Endothelial cell (in vitro differentiated cells): Measurements from ENCODE around the gene CSGALNACT2. TPM values are rescaled to one million over a fixed set of nuclear protein-coding genes. Genes with fewer than 3 reads are reported as not detected.

Source experiments
- DNase-seq: peaks from one replicate; pipeline ENCODE4 v3.0.0; 2021; ENCODE audit warnings: low spot score
- H3K27ac Mint-ChIP-seq: one replicate; pipeline ENCODE4 v1.8.0; 2021; ENCODE audit warnings: mixed read lengths, inconsistent platforms; ENCODE audit not compliant: unreplicated experiment
- H3K27me3 Mint-ChIP-seq: one replicate; pipeline ENCODE4 v1.8.0; 2021; ENCODE audit warnings: mild to moderate bottlenecking, moderate library complexity, mixed read lengths, inconsistent platforms; ENCODE audit not compliant: unreplicated experiment
- H3K36me3 Mint-ChIP-seq: one replicate; pipeline ENCODE4 v1.8.0; 2021; ENCODE audit warnings: mild to moderate bottlenecking, low read depth, mixed read lengths, inconsistent platforms; ENCODE audit not compliant: unreplicated experiment
- H3K4me1 Mint-ChIP-seq: one replicate; pipeline ENCODE4 v1.8.0; 2021; ENCODE audit warnings: mild to moderate bottlenecking, mixed read lengths, inconsistent platforms; ENCODE audit not compliant: unreplicated experiment
- H3K4me3 Mint-ChIP-seq: one replicate; pipeline ENCODE4 v1.8.0; 2021; ENCODE audit warnings: mild to moderate bottlenecking, mixed read lengths, inconsistent platforms; ENCODE audit not compliant: unreplicated experiment
- H3K9me3 Mint-ChIP-seq: one replicate; pipeline ENCODE4 v1.8.0; 2021; ENCODE audit warnings: mixed read lengths, inconsistent platforms; ENCODE audit not compliant: unreplicated experiment
- CTCF ChIP-seq: fragments of 200-600 bp; sonication (generic); IDR thresholded peaks from one replicate; pipeline ENCODE4 v1.5.0; 2021; ENCODE audit warnings: antibody characterized with exemption; ENCODE audit not compliant: unreplicated experiment
- total RNA-seq: library from RNA; stranded (reverse); fragmentation: NEBNext Ultra II Directional; extraction: Animal tissue kit (Norgen Biotek cat#: 25700); gene quantifications from one replicate; pipeline ENCODE4 v1.2.1, GENCODE V29; 2021; ENCODE audit not compliant: unreplicated experiment

Gene CSGALNACT2
- total RNA-seq, 1 donor from 2014 or later = 3.8 TPM

- no peak for DNase-seq
- H3K9me3 Mint-ChIP-seq = no peaks in the 10 kb centered on the region
- no peaks in the 10 kb centered on the region for H3K4me1 Mint-ChIP-seq
- no peak overlapping the region for H3K4me3 Mint-ChIP-seq
- TF ChIP-seq CTCF = no peak
- peaks cover 13% of the 10 kb centered on the region for H3K27me3 Mint-ChIP-seq
- H3K27ac Mint-ChIP-seq = no peak overlapping the region
- H3K36me3 Mint-ChIP-seq = no peaks in the 10 kb centered on the region
Measured at GRCh38 chr10:43120929-43121314, 17.3 kb upstream of the CSGALNACT2 start.

DNA sequence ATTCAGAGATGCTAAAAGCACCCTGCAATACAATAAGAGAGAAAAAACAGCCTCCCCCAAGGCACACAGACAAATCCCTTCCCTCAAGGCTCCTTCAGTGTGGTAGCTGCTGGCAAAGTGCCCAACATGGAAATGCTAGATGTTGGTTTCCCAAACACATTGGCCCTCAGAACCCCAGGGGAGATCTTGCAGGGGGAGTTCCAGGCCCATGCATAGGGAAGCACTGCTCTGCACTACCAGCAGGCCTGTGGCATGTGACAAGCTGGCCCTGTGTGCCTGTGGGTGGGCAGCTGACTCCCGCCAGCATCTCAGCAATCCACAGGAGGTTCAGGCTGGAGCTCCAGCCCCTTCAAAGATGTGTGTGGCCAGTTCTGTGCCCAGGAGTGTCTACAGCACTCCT, 16.8 kb upstream of the CSGALNACT2 start:
- no peak overlapping the region for H3K4me3 Mint-ChIP-seq
- H3K36me3 Mint-ChIP-seq = no peaks in the 10 kb centered on the region
- no peaks in the 10 kb centered on the region for H3K4me1 Mint-ChIP-seq
- H3K27me3 Mint-ChIP-seq = peaks cover 15% of the 10 kb centered on the region
- no peaks in the 10 kb centered on the region for H3K9me3 Mint-ChIP-seq
- H3K27ac Mint-ChIP-seq = no peak overlapping the region
- no peak for TF ChIP-seq CTCF
- no peak for DNase-seq

DNA sequence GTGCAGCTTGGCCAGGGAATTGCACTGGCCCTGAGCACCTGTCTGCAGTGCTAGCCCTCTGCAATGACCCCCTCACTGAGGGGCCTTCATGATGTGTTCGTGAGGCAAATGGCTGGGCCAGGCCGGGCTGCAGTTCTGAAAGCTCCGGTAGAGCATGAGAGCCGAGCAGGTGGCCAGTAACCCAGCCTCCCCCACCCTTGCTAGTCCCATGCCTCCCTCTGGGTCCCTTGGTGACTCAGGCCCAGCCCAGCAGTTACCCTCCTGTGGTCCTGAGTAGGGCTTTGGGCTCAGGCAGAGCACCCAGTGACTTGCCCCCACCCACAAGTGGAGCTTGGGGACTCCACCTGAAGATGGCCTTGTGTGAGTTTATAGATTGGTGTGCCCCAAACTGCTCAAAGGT, 16.1 kb upstream of the CSGALNACT2 start:
- H3K36me3 Mint-ChIP-seq = no peaks in the 10 kb centered on the region
- no peak for DNase-seq
- TF ChIP-seq CTCF = no peak
- no peak overlapping the region for H3K27ac Mint-ChIP-seq
- H3K9me3 Mint-ChIP-seq = no peaks in the 10 kb centered on the region
- H3K4me3 Mint-ChIP-seq = no peak overlapping the region
- H3K4me1 Mint-ChIP-seq = no peaks in the 10 kb centered on the region
- H3K27me3 Mint-ChIP-seq = peaks cover 17% of the 10 kb centered on the region

GRCh38 chr10:43122826-43123225, 15.4 kb upstream of the CSGALNACT2 start:
- H3K4me3 Mint-ChIP-seq = no peak overlapping the region
- H3K27me3 Mint-ChIP-seq = peaks cover 14% of the 10 kb centered on the region
- H3K4me1 Mint-ChIP-seq = no peaks in the 10 kb centered on the region
- H3K27ac Mint-ChIP-seq = no peak overlapping the region
- no peak for DNase-seq
- H3K36me3 Mint-ChIP-seq = no peaks in the 10 kb centered on the region
- TF ChIP-seq CTCF = no peak
- H3K9me3 Mint-ChIP-seq = no peaks in the 10 kb centered on the region

- H3K9me3 Mint-ChIP-seq = no peaks in the 10 kb centered on the region
- H3K4me3 Mint-ChIP-seq = no peak overlapping the region
- no peak for TF ChIP-seq CTCF
- DNase-seq = no peak
- H3K27ac Mint-ChIP-seq = no peak overlapping the region
- no peaks in the 10 kb centered on the region for H3K4me1 Mint-ChIP-seq
- peaks cover 13% of the 10 kb centered on the region for H3K27me3 Mint-ChIP-seq
- H3K36me3 Mint-ChIP-seq = no peaks in the 10 kb centered on the region
Measured at GRCh38 chr10:43123361-43124093, 14.7 kb upstream of the CSGALNACT2 start.
